CD14-positive monocyte (primary cell): ENCODE results near the gene RBFOX1. TPM values are rescaled to one million over a fixed set of nuclear protein-coding genes. Genes with fewer than 3 reads are reported as not detected.

ENCODE experiments used
- DNase-seq, 3 donors: peaks; one replicate each; pipeline ENCODE4 v3.0.0-alpha.2; 2011 to 2022
- H2AFZ ChIP-seq: 2 replicates; pipeline ENCODE4 v1.6.0; 2012; ENCODE audit warnings: mild to moderate bottlenecking, low read depth, low read length, inconsistent platforms; ENCODE audit not compliant: insufficient read depth, poor library complexity, severe bottlenecking
- H3K27ac ChIP-seq, 2 donors: 1 replicate in 1 of 2; 2 replicates in 1 of 2; pipeline ENCODE4 v1.5.1; 2012 to 2013; ENCODE audit warnings: low read length in 2 of 2, control low read depth in 1 of 2, inconsistent platforms in 1 of 2, low read depth in 1 of 2, mild to moderate bottlenecking in 1 of 2
- H3K27me3 ChIP-seq, 2 donors: one replicate each; pipeline versions ENCODE4 v1.6.0 to v1.6.1; 2011 to 2013; ENCODE audit warnings: low read length in 2 of 2; ENCODE audit not compliant: control insufficient read depth in 2 of 2, insufficient read depth in 2 of 2
- H3K36me3 ChIP-seq, 2 donors: replicated peaks in 1 of 2; 1 replicate in 1 of 2; 2 replicates in 1 of 2; pipeline versions ENCODE4 v1.5.1 to v1.6.1; 2012 to 2013; ENCODE audit warnings: low read length in 2 of 2, control low read depth in 1 of 2, inconsistent platforms in 1 of 2, mild to moderate bottlenecking in 1 of 2; ENCODE audit not compliant: insufficient read depth in 2 of 2, control insufficient read depth in 1 of 2
- H3K4me1 ChIP-seq, 2 donors: 1 replicate in 1 of 2; 2 replicates in 1 of 2; pipeline versions ENCODE4 v1.5.1 to v1.6.1; 2012 to 2013; ENCODE audit warnings: low read length in 2 of 2, control low read depth in 1 of 2, inconsistent platforms in 1 of 2, mild to moderate bottlenecking in 1 of 2, moderate library complexity in 1 of 2; ENCODE audit not compliant: insufficient read depth in 2 of 2, control insufficient read depth in 1 of 2
- H3K4me2 ChIP-seq: replicated peaks from 2 replicates; pipeline ENCODE3; 2012; ENCODE audit warnings: low read length, moderate library complexity, mild to moderate bottlenecking; ENCODE audit not compliant: poor library complexity, severe bottlenecking; ENCODE audit errors: extremely low read depth
- H3K4me3 ChIP-seq, 3 experiments: fragments of 200-600 bp in 1 of 3; sonication (generic) in 1 of 3; replicated peaks in 1 of 3; 1 replicate in 2 of 3; 2 replicates in 1 of 3; pipeline ENCODE4 v1.5.1; 2011 to 2013; ENCODE audit warnings: low read length in 3 of 3, mild to moderate bottlenecking in 3 of 3, control low read depth in 2 of 3, low read depth in 2 of 3, inconsistent platforms in 1 of 3, moderate library complexity in 1 of 3
- H3K79me2 ChIP-seq: 2 replicates; pipeline ENCODE4 v1.6.0; 2012; ENCODE audit warnings: mild to moderate bottlenecking, control low read depth, inconsistent platforms, low read length, moderate library complexity; ENCODE audit not compliant: insufficient read depth
- H3K9ac ChIP-seq: 2 replicates; pipeline ENCODE4 v1.6.0; 2017; ENCODE audit warnings: low read length, mild to moderate bottlenecking; ENCODE audit not compliant: insufficient read depth, poor library complexity, severe bottlenecking
- H3K9me3 ChIP-seq, 2 donors: replicated peaks in 1 of 2; 1 replicate in 1 of 2; 2 replicates in 1 of 2; pipeline versions ENCODE4 v1.5.1 to v1.6.1; 2012 to 2013; ENCODE audit warnings: low read length in 2 of 2, control low read depth in 1 of 2; ENCODE audit not compliant: control insufficient read depth in 1 of 2, insufficient read depth in 1 of 2
- H4K20me1 ChIP-seq: 2 replicates; pipeline ENCODE4 v1.6.0; 2012; ENCODE audit warnings: mild to moderate bottlenecking, low read length, control low read depth, moderate library complexity; ENCODE audit not compliant: insufficient read depth
- H3K27ac Mint-ChIP-seq, 7 donors: one replicate each; pipeline ENCODE4 v1.8.0; 2020; ENCODE audit warnings: mild to moderate bottlenecking in 7 of 7, mixed read lengths in 7 of 7, moderate library complexity in 6 of 7, inconsistent platforms in 2 of 7
- H3K27me3 Mint-ChIP-seq, 3 donors: one replicate each; pipeline ENCODE4 v1.8.0; 2021 to 2022; ENCODE audit warnings: low read depth in 3 of 3, mild to moderate bottlenecking in 3 of 3, mixed read lengths in 3 of 3, moderate library complexity in 3 of 3, inconsistent platforms in 1 of 3
- H3K36me3 Mint-ChIP-seq, 2 donors: one replicate each; pipeline ENCODE4 v1.8.0; 2020; ENCODE audit warnings: mixed read lengths in 2 of 2, inconsistent platforms in 1 of 2, mild to moderate bottlenecking in 1 of 2
- H3K4me1 Mint-ChIP-seq: one replicate; pipeline ENCODE4 v1.8.0; 2020; ENCODE audit warnings: mild to moderate bottlenecking, mixed read lengths
- H3K4me3 Mint-ChIP-seq, 2 donors: one replicate each; pipeline ENCODE4 v1.8.0; 2020; ENCODE audit warnings: mild to moderate bottlenecking in 2 of 2, mixed read lengths in 2 of 2, moderate library complexity in 1 of 2
- H3K9me3 Mint-ChIP-seq, 7 donors: one replicate each; pipeline ENCODE4 v1.8.0; 2020 to 2022; ENCODE audit warnings: mixed read lengths in 7 of 7, mild to moderate bottlenecking in 6 of 7, moderate library complexity in 6 of 7, inconsistent platforms in 2 of 7
- WGBS: methylation state at CpG from one replicate; pipeline ENCODE4 v1.1.5; 2013; ENCODE audit warnings: missing lambda C conversion rate; ENCODE audit not compliant: insufficient coverage; 5-methylcytosine and 5-hydroxymethylcytosine counted together
- intact Hi-C, 2 donors: fragments of 100-400 bp; cut with micrococcal nuclease; formaldehyde crosslinking; loops; one replicate each; pipeline versions ENCODE4 v1.15.0 to v1.15.1; 2023
- polyA plus RNA-seq, 3 donors: library from polyadenylated mRNA; depleted of rRNA in 1 of 3; unstranded in 2 of 3; stranded (reverse) in 1 of 3; fragments of 300-500 nt in 2 of 3; fragments of >200 nt in 1 of 3; fragmentation: Illumina TruSeq in 2 of 3; gene quantifications; 1 replicate in 2 of 3; 2 replicates in 1 of 3; pipeline ENCODE4 v1.2.3, GENCODE V29; 2012 to 2021
- TF ChIP-seq, protein P1 (sequence below): fragments of 200-600 bp; IDR thresholded peaks from one replicate; pipeline ENCODE4 v1.8.0; 2022; ENCODE audit warnings: antibody characterized with exemption, mild to moderate bottlenecking

The RBFOX1 gene
- polyA plus RNA-seq, 3 donors = not detected

DNA sequence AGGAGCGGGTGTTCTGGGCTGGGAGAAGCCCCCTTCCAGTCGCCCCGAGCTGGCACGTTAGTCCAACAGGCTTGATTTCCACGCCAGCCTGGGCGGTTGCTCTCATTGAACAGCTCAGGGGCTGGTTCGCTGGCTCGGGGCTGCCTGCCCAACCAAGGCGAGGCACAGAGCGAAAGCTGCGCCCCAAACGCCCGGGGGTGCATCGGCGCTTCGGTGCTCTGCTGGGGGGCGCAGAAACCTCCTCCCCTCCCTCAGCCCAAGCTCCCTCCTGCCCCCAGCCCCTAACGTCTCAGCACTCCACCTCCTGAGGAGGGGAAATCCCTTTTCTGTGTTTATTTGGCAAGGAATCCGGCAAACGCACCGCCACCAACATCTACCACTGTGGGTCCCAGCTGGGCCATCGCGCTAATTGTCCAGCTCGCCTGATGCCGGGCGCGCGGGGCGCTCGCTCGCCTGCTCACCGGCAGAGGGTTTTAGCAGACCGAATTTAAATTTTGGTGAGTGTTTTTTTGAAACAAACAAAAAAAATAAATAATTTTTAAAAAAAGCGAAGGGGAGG lies 29.5 kb upstream of the RBFOX1 start:
- DNase-seq = no peak
- peak overlapping the region in 1 of 2 donors; percentile 28 for H3K4me3 Mint-ChIP-seq
- Histone ChIP-seq H3K4me1 (no peaks in the 10 kb centered on the region), H3K9ac (no peak overlapping the region), H3K9me3 (no peaks in the 10 kb centered on the region), H4K20me1 (no peaks in the 10 kb centered on the region), H2AFZ (no peak overlapping the region), H3K27ac (no peak overlapping the region), H3K36me3 (no peaks in the 10 kb centered on the region), H3K4me3 (no peak overlapping the region), H3K4me2 (no peak overlapping the region), H3K27me3 (peaks cover 21 to 40% of the 10 kb centered on the region in 2 donors), H3K79me2 (no peaks in the 10 kb centered on the region)
- H3K4me1 Mint-ChIP-seq = no peaks in the 10 kb centered on the region
- TF ChIP-seq, protein P1, sequence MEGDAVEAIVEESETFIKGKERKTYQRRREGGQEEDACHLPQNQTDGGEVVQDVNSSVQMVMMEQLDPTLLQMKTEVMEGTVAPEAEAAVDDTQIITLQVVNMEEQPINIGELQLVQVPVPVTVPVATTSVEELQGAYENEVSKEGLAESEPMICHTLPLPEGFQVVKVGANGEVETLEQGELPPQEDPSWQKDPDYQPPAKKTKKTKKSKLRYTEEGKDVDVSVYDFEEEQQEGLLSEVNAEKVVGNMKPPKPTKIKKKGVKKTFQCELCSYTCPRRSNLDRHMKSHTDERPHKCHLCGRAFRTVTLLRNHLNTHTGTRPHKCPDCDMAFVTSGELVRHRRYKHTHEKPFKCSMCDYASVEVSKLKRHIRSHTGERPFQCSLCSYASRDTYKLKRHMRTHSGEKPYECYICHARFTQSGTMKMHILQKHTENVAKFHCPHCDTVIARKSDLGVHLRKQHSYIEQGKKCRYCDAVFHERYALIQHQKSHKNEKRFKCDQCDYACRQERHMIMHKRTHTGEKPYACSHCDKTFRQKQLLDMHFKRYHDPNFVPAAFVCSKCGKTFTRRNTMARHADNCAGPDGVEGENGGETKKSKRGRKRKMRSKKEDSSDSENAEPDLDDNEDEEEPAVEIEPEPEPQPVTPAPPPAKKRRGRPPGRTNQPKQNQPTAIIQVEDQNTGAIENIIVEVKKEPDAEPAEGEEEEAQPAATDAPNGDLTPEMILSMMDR = no peak
- H3K27ac Mint-ChIP-seq = no peak overlapping the region
- H3K9me3 Mint-ChIP-seq = peaks cover 0 to 7% (median 4%) of the 10 kb centered on the region in 7 donors
- H3K36me3 Mint-ChIP-seq = no peaks in the 10 kb centered on the region
- intact Hi-C loops = no loop called here
- H3K27me3 Mint-ChIP-seq = peaks cover 39 to 40% (median 39%) of the 10 kb centered on the region in 3 donors
- whole genome bisulfite sequencing = 5% methylated on average over 10 of the region's 34 CpGs

- no peak for DNase-seq
- Histone ChIP-seq H3K79me2 (no peaks in the 10 kb centered on the region), H2AFZ (no peak overlapping the region), H3K36me3 (no peaks in the 10 kb centered on the region), H3K9me3 (no peaks in the 10 kb centered on the region), H3K27ac (no peak overlapping the region), H3K4me1 (no peaks in the 10 kb centered on the region), H3K4me2 (no peak overlapping the region), H3K9ac (no peak overlapping the region), H4K20me1 (no peaks in the 10 kb centered on the region), H3K4me3 (no peak overlapping the region), H3K27me3 (peaks cover 21 to 40% of the 10 kb centered on the region in 2 donors)
- Mint-ChIP-seq H3K4me3 (peak overlapping the region in 1 of 2 donors; percentile 64), H3K36me3 (no peaks in the 10 kb centered on the region), H3K27ac (no peak overlapping the region), H3K4me1 (no peaks in the 10 kb centered on the region), H3K9me3 (peaks cover 0 to 7% (median 4%) of the 10 kb centered on the region in 7 donors), H3K27me3 (peaks cover 39 to 40% (median 39%) of the 10 kb centered on the region in 3 donors)
- intact Hi-C loops = no loop called here
- TF ChIP-seq, protein P1 = no peak
- 3% methylated on average over 12 of the region's 20 CpGs for WGBS
Measured at GRCh38 chr16:7303660-7304200, 28.9 kb upstream of the RBFOX1 start.
